ENCODE data around the gene RAB1B. TPM values are rescaled to one million over a fixed set of nuclear protein-coding genes. Genes with fewer than 3 reads are reported as not detected.

Gene RAB1B
- total RNA-seq, 1 donor from 2014 or later: 115 TPM

- peaks cover 40% of the 10 kb centered on the region for H3K36me3 Mint-ChIP-seq (ENCODE audit: low read depth)
- DNase-seq (peak; percentile 73), ATAC-seq (ENCODE audit: low read depth) (peak; percentile 35)
- no peaks in the 10 kb centered on the region for H3K9me3 Mint-ChIP-seq
- H3K4me3 Mint-ChIP-seq: peak within 1 kb of the TSS; percentile 53
- CTCF ChIA-PET: no interaction called here
- H3K27ac Mint-ChIP-seq: no peak within 1 kb of the TSS
- POLR2A ChIA-PET: interaction anchor here (0.6 to 1.5 kb wide), 4 partner anchors 9 to 1328 kb away, joined by 4 to 9 read pairs (median 7); partner anchors contain the start of gene YIF1A
- intact Hi-C loops (cut with micrococcal nuclease): loop anchor here (1.0 kb wide), 1 partner anchor 9 kb away; the partner anchor contains the start of gene RAB1B
- peaks cover 34% of the 10 kb centered on the region for H3K4me1 Mint-ChIP-seq
- no peak for TF ChIP-seq CTCF (IDR thresholded peaks at IDR 0.05)
- no peaks in the 10 kb centered on the region for H3K27me3 Mint-ChIP-seq
Measured at GRCh38 chr11:66277471-66278362, 9.3 kb downstream of the RAB1B start, which contains the start of gene CNIH2. TSS of gene CNIH2 (plus strand) at chr11:66278175. CDS start at chr11:66278457, 282 bp downstream.

GRCh38 chr11:66278363-66279091, 10.1 kb downstream of the RAB1B start:
- Mint-ChIP-seq H3K27ac (no peak overlapping the region), H3K27me3 (no peaks in the 10 kb centered on the region), H3K9me3 (no peaks in the 10 kb centered on the region), H3K4me3 (peak overlapping the region; percentile 53), H3K36me3 (ENCODE audit: low read depth) (peaks cover 32% of the 10 kb centered on the region), H3K4me1 (peaks cover 39% of the 10 kb centered on the region)
- no peak for DNase-seq
- intact Hi-C loops (cut with micrococcal nuclease): loop anchor here (1.0 kb wide), 1 partner anchor 10 kb away; the partner anchor contains the start of gene RAB1B
- ChIA-PET CTCF (interaction anchor here (0.6 kb wide), 1 partner anchor 708 kb away, joined by 3 read pairs; the partner anchor contains the start of gene ZNRD2), POLR2A (interaction anchor here (0.8 to 5.2 kb wide), 3 partner anchors 10 to 20 kb away, joined by 3 to 50 read pairs (median 9); partner anchors contain the start of gene RAB1B)
- no peak for TF ChIP-seq CTCF (IDR thresholded peaks at IDR 0.05)
- ATAC-seq (ENCODE audit: low read depth): peak; percentile 6

GRCh38 chr11:66279092-66279734, 10.8 kb downstream of the RAB1B start:
- ChIA-PET CTCF (interaction anchor here (0.6 kb wide), 1 partner anchor 709 kb away, joined by 3 read pairs; the partner anchor contains the start of gene ZNRD2), POLR2A (interaction anchor here (0.7 to 5.2 kb wide), 3 partner anchors 10 to 21 kb away, joined by 3 to 50 read pairs (median 3); partner anchors contain the start of gene RAB1B)
- peaks cover 39% of the 10 kb centered on the region for H3K4me1 Mint-ChIP-seq
- no peaks in the 10 kb centered on the region for H3K27me3 Mint-ChIP-seq
- no peak overlapping the region for H3K27ac Mint-ChIP-seq
- DNase-seq: no peak
- no peak for ATAC-seq (ENCODE audit: low read depth)
- intact Hi-C loops (cut with micrococcal nuclease): no loop called here
- no peaks in the 10 kb centered on the region for H3K9me3 Mint-ChIP-seq
- H3K4me3 Mint-ChIP-seq: peak overlapping the region; percentile 44
- TF ChIP-seq CTCF (IDR thresholded peaks at IDR 0.05): no peak
- H3K36me3 Mint-ChIP-seq (ENCODE audit: low read depth): peaks cover 29% of the 10 kb centered on the region

GRCh38 chr11:66280428-66280827, 12.0 kb downstream of the RAB1B start:
- no peak overlapping the region for H3K27ac Mint-ChIP-seq
- no peak for TF ChIP-seq CTCF (IDR thresholded peaks at IDR 0.05)
- H3K27me3 Mint-ChIP-seq: no peaks in the 10 kb centered on the region
- POLR2A ChIA-PET: interaction anchor here (0.6 to 5.2 kb wide), 3 partner anchors 9 to 325 kb away, joined by 3 to 50 read pairs (median 8); partner anchors contain the start of genes RAB1B and YIF1A
- no peak overlapping the region for H3K4me3 Mint-ChIP-seq
- ATAC-seq (ENCODE audit: low read depth) (no peak), DNase-seq (no peak)
- intact Hi-C loops (cut with micrococcal nuclease): no loop called here
- no peaks in the 10 kb centered on the region for H3K9me3 Mint-ChIP-seq
- H3K36me3 Mint-ChIP-seq (ENCODE audit: low read depth): peaks cover 25% of the 10 kb centered on the region
- peaks cover 39% of the 10 kb centered on the region for H3K4me1 Mint-ChIP-seq
- CTCF ChIA-PET: interaction anchor here (2.9 kb wide), 1 partner anchor 12 kb away, joined by 14 read pairs; the partner anchor contains the start of gene RAB1B

Data from activated B cell treated with CpG ODN at 0.5 μM for 24 hours (primary cell).